ENCODE data around the gene KRT31.
"Not testable (repeated sequence)": the region's sequence is repeated elsewhere in the genome, so short reads cannot be mapped to it uniquely, and the experiment has no call there.

The KRT31 gene

DNA sequence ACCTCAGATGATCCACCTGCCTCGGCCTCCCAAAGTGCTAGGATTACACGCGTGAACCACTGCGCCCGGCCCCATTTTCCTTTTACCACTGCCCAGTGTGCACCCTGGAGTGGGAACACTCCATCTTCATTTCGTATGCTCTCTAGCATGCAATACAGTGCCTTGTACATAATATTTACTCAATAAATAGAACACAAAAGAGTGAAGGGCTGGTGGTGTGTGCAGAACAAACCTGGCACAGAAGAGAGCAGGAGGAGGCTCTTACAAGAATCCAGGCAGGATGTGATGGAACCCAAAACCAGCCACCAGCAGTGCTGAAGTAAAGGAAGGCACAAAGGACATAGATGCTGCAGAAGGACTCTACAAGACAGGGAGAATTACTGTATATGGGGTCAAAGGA, 19.7 kb upstream of the KRT31 start:
- DNase-seq, result no peak

DNA sequence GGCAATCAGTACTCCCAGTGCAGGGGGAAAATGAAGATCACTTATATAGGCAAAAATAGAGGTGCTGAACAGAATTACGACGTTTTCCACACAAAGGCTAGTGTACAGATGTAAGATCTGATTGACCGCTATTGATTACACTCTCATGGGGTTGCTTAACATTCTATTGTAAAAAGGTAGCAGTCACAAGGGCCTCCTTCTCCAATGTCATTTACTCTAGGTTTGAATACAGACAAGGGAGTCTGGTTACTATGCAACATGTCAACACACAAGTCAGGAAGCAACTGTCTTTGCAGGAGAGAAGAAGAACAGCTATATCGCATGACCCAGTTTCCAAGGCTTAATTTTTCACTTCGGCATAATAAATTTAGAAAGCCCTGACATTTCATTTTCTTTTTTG, 19.1 kb upstream of the KRT31 start:
- DNase-seq, result no peak

DNA sequence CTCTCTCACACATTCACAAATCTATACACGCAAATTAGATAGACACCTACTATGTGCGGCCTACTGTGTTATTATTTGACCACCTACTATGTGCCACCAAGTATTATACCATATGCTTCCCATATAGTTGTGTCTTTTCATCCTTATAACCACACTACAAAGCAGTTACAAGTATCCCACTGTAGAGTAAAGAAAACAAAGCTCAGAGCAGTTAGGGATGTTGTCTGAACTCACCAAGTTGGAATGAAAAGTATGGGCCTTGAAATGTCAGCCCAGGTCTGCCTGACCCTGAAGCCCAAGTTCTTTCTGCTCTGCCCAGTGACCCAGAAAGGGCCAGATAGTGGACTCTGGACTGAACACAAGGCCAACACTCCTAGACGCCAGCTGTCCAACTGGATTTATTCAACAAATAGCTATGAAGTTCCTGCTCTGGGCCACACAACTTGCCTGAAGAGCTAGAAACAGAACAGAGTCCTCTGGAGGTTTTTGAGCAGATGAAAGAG, 18.5 kb upstream of the KRT31 start:
- no peak for DNase-seq

DNA sequence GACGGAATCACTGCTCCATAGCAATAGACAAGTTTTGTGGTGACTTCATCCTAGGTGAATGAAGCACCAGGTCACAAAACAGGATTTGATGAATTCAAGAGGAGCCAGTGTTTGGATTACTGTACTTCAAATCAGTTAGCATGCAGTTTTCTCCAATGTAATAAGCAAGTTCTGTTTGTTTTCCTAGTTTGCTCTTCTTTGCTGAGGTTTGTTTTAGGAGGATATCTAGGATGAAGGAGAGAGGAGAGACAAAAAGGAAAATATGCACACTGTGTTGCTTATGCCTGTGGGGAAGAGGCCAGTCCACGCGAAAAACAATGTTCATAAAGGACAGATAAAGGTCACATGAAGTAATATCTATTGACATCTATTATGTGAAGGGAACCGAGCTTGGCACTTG, 18.0 kb upstream of the KRT31 start:
- no peak for DNase-seq

DNA sequence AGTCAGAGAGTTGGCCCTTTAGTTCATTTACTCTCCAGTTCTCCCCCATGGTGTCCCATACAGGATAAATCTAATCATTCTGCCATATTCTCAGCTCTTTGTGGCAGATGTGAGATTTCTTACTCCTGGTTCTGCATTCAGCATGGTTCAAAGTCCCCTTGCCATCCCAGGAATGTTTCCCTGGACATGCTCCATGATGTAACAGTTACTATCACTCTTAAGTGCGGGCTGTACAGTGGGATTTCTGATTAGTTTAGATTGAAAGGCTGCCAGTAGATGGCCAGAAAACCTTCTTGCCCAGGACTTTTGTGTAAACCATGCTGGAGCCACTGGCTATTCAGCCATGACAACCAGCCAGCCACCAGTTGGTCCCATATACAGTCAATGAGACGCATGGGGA, 16.6 kb upstream of the KRT31 start:
- DNase-seq, result no peak

DNA sequence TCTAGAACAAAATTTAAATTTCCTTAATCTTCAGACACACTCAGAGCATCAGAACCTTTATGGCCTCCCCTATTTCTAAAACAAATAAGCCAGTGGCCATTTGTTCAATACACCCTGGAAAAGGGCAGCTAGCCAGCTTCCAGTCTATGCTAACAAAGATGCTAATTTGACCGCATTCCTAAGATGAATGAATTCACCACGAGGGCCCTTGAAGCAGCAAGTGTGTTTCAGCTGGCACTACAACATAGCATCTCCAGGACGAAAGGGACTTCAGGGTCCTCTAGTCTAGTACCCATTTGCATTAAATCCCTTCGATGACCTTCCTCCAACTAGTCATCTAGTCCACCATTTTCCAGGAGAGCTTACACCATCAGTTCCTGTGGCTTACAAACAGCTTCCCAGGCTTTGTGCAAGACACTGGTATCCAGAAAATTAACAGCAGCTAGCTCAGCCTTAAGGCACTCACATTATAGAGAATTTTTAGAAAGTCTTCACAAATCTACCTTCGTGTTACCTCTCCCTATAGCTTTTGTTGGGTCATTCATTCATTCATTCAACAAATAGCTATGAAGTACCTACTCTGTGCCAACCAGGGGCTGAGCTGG, 16.0 kb upstream of the KRT31 start:
- DNase-seq, result no peak

DNA sequence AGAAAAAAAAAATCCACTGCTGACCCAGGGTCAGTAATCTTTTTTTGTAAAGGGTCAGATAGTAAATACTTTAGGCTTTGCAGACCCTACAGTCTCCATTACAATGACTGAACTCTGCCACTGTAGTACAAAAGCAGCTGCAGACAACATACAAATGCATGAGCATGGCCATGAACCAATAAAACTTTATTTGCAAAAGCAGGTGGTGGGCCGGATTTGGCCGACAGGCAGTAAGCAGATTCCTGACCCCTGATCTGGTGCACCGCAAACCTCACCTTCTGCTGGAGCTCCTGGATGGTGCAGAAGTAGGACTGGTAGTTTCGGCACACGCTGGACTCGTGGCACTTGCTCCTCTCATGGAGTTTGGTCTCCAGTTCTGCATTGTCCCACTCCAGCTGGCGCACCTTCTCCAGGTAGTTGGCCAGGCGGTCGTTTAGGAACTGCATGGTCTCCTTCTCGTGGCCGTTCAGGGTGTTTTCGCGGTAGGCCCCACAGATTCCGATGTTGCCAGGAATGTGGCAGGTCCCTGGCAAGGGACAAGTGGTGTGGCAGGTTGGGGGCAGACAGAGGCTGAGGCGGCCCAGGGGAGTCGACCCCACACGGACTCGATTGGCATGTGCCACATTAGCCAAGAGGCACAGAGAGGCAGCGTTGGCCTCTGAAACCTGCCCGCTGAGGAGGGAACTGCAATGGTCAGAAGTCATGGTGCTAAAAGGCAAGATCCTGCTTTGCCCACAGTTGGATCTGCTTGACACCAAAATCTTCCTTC, 13.8 kb upstream of the KRT31 start:
- DNase-seq, result no peak

DNA sequence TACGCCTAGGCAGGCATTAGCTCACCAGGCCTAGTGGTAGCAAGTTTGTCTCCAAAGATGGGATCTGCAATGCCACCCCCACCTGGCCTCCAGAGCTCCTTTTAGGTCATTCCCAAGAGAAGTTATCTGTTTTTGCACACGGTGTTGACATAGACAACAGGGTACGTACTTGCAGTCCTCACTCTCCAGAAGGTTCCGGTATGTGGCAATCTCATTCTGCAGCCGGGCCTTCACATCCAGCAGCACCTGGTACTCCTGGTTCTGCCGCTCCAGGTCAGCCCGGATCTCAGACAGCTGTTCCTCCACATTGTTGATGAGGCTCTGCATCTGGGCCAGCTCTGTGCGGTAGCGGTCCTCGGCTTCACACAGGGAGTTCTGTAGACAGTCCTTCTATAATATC, 9.8 kb upstream of the KRT31 start:
- DNase-seq, result no peak

DNA sequence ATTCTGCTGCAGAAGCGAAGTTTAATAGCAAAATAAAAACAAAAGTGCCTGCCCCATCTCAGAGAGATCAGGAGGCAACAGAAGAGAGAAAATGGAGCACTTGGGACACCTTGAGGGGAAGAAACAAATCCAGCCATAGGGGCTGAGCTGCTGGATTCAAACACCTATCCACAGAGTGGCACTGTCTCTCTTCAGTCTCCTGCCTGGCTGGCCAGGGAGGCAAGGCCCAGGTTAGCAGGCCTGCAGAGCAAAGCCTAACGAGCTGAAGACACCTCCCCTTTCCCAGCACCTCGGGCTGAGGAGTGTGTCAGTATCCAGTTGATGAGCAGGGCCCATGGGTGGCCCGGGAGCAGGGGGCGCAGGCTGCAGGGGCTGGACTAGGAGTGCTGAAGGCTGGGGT, 8.8 kb upstream of the KRT31 start:
- DNase-seq, result no peak

DNA sequence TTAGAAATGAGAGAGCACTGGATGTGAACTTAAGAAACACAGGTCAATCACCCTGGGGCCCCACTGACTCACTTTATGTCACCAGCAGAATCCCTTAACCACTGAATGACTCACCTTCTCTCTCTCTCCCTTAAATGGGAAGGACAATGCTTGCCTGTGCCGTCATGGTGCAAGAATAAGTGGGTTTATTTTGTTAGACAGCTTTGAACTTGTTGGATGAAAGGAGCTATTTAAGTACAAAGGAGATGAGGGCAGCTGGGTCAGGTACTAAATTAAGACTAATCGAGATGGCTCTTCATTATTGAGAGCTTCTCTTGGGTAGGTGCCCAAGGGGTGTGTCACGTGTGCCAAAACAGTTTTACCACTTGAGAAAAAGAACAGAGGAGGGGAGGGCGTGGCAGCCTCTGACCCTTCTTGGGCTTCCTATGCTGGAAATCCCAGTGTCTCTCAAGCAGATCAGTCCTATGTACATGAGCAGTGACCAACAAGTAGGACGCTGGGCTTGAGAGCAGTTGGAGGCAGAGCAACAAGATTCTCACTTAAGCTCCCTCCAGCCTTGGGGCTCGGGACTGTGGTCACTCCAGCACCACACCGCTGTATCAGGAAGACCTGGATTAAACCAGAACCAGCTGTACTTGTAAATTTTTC, 6.7 kb upstream of the KRT31 start:
- DNase-seq, result no peak

DNA sequence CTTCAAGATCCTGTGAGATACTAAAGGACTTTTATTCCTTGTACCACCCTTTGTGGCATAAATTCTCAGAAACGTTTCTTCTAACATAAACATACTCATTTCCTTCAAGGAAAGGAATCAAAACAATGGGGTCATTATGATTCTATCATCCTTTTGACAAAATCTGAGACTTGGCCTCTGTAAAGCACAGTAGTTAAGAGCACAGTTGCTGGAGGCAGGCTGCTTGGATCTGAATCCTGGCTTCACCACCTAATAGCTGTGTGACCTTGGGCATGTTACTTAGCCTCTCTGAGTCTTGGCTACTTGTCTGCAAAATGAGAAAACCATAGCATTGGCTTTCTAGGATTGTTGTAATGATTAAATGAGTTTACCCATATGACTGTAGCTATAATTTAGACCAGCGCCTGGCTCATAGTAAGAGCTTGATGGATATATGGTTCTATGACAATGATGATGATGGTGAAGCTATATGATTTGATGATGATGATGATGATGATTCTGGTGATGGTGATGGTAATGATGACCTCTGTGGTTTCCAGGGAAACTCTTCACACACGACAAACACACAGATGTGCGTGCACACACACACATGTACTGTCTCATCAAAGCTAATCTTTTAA, 6.1 kb upstream of the KRT31 start:
- DNase-seq, result no peak

DNA sequence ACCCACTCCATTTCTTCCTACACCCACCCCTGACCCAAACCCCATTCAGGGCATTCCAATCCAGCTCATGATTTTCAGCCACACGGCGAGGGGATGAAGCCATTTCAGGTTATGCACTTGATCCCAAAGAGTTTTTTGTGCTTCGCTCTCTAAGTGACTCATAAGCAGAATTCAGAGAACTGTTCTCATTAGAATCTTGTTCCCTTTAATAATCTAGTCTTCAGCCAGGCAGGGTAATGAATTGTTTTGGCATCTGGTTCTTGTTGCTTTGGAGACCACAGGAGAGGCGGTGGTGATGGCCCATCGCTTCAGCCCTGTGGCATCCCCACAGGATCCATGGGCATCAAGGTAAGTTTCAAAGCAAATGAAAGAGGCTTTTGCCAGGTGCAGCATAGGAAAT, 4.8 kb upstream of the KRT31 start:
- no peak for DNase-seq

DNA sequence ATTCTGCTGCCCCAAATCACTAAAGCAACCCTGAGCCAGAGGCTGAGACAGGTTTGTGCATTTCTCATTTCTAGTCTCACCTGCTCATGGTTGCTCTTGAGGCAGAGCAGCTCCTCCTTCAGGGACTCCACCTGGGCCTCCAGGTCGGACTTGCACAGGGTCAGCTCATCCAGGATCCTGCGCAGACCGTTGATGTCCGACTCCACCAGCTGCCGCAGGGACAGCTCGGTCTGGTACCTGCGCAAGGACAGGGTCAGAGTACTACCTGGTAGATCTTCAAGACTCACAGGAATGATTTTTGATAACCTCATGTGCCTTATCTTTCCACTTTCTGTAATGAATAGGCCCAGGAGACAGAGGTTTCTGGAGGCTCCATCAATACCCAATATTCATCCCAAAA, 1.1 kb downstream of the KRT31 start:
- no peak for DNase-seq

DNA sequence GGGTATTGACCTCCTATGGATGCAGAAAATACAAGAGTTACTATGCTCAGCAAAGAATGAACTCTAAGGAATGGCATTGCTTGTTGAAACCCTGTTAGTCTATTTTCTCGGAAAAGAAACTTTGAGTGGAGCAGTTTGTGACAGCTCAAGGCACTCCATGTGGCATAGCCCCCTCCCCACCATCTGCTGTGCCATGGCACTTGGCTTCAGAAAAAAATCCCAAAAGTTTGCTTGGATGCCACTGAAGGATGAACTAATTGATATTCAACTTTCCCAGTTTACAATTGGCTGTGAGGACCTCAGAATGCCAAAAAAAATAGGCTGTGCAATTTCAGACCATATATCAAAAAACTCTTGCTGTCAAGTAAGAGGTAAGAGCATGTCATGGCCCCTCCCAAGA, 1.8 kb downstream of the KRT31 start:
- no peak for DNase-seq

DNA sequence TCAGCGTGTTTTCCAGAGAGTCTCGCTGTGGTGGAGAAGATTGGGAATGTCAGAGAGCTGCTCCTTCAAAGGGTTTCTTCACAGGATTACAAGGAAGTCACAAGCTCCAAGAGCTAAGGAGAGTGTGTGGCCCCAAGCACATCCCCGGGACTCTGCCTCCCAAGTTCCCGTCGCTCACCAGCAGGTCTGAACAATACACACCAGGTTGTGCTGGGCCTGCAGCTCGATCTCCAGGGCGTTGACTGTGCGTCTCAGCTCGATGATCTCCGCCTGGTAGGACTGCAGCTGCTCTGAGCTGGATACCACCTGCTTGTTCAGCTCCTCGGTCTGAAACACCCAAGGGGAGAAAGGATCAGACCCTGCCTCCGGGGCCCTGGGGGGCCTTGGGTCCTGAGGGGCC, 2.4 kb downstream of the KRT31 start:
- not testable (repeated sequence) for DNase-seq

DNA sequence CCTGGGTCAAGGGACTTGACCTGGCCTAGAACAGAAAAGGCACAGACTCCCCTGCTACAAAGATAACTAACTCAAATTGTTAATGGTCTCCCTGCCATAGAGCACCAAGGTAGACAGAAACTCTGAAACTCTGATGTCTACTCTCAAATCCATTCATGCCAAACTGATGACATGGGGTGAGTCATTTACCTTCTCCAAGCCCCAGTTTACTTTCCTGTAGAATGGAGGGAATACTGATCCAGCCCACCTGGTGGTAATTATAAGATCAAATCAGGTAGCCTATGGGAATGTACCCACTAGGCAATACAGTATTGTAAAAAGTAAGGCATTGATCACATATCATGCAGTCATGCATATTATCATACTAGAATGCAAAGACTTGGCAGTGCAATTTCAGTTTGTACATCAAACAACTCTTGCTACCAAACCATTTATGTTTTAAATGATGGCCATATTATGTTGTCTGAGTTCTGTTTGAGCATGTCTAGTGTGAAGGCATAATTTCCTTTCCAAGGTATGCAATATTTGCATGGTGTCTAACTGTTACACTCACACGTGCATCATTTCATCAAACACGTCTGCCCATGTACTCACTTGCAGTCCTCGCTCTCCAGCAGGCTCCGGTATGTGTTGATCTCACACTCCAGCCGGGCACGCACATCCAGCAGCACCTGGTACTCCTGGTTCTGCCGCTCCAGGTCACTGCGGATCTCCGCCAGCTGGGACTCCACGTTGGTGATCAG, 3.0 kb downstream of the KRT31 start:
- DNase-seq, result no peak

DNA sequence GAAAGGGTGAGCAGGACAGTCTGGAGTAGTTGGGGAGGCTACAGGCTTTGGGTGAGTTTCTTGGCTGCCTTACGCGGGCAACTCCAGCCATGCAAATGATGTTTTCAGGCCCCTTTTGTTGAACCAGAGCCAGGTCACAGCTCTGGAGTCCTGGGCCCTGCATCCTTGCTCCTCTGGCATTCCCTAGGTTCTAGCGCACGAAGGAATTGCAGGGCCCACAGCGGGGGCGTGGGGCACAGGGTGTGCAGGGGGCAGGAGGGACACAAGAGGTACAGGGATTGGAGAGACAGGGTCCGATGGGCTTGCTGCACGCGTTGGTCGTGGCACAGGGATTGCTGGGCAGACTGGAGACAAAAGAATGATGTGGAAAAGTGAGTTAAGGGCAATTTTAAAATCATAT, 3.6 kb downstream of the KRT31 start:
- DNase-seq, result no peak

DNA sequence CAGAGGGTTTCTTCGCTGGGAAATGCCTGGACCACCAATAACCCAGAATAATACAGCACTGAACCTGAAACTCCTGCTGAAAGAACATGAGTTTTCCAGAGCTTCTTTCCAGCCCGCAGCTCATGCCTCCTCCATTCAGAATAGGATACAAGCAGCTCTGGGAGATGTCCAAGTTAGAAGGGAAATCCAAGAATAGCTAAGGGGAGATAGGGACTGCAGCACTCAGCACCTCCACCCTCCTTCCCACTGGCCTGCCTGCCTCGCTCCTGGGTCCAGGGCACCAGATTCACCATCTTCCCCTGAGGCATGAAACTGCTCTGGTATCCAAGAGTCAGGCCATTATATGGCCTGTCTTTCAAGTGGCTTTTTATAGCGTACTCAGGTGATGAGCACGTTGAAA, 4.1 kb downstream of the KRT31 start:
- DNase-seq, result no peak

DNA sequence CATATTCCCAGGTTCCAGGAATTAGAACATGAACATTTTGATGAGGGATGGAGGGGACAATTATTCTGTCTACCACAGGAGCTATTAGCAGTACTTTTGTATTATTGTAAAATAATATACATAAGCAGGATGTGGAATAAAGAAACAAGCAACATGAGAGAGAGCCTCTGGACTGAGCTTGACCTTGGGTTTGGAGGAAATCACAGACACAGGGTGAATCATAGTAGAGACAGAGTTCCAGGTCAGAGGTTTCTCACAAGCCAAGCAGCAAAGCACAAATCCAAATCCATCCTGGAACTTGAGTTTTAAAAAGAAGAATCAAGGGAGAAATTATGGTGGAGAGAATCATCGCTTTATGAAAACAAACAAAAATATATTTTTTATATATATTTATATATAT, 5.1 kb downstream of the KRT31 start:
- no peak for DNase-seq

DNA sequence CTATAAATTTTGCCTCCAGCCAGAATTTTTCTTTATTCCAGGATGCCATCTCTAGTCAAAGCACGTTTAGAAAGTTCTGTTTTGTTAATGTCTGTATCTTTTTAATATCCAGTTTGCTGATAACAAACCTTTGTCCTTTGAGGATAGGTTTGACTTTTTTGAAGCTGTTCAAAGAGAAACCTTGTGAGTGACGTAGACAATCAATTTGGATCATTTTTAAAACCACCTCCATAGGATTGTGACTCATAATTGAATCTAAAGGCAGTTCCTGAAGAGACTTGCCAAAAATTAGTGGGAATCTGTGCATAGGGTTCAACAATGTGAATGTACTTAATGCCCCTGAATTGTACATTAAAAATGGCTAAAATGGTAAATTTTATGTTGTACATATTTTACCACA, 5.9 kb downstream of the KRT31 start:
- DNase-seq, result no peak

DNA sequence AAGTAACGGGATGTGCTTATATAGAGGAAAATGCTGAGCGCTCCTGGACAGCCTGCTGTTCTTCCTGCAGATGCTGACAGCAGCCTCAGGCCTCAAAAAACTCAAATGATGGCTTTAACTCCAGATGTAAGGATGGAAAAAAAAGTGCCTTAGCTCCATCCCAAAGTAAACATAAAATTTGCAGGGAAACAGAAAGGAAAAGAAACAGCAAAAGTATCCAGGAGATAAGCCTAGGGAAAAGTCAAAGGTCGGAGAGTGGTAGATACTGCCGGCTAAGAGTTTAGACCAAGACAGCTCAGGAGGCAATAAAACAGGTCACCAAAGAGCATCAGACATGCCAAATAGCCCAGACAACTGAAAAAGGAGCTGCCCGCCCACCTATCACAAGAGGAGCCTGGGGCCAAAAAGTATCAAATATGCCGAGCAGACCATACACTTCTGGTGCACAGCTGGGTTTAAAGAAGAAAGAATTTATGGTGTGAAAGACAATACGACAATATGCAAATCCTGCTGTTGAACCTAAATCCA, 6.9 kb downstream of the KRT31 start:
- DNase-seq, result no peak

DNA sequence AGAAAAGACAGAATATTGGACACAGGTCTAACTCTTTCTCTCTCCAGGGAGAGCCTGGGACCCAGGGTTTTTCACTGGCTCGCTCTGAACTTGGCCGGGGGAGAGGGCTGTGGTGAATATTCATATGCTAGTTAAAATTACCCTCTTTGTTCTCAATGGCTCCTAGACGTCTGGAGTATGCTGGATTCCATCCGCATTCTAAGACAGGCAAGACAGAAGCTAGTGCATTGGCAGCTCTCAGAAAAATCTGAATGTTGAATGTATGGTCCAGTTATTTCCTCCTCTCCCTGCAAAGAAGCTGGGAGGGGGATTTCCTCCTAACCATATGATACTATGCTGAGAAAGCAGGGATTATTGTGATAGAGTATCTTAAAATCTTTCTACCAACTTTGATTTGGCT, 9.7 kb downstream of the KRT31 start:
- no peak for DNase-seq

DNA sequence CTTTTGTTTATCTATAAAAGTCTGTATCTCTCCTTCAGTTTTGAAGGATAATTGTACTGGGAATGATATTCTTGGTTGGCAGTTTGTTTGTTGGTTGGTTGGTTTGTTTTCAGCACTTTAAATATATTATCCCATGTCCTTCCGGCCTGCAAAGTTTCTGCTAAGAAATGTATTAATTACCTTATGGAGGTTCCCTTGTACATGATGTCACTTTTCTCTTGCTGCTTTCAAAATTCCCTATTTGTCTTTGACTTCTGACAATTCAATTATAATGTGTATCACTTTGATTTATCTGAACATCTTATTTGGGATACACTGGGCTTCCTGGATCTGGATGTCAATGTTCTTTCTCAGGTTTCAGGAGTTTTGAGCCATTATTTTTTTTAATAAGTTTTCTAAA, 11.2 kb downstream of the KRT31 start:
- no peak for DNase-seq
